ENCODE results near the gene EFCAB7.

Gene EFCAB7

GRCh38 chr1:63601912-63602311 is 78.6 kb downstream of the EFCAB7 start:
- H3K36me3 ChIP-seq (ENCODE audit: insufficient read depth, insufficient read length, low read length), result peaks cover 11% of the 10 kb centered on the region
- no peaks in the 10 kb centered on the region for H3K4me1 ChIP-seq (ENCODE audit: insufficient read depth, insufficient read length)
- no peak overlapping the region for H3K9ac ChIP-seq (ENCODE audit: insufficient read length, low read depth)
- no peak for DNase-seq (ENCODE audit: low read depth, low spot score)
- TF ChIP-seq YY1 (IDR thresholded peaks at IDR 0.05; ENCODE audit: insufficient read depth, insufficient read length), result no peak
- no peak for TF ChIP-seq ZNF274 (IDR thresholded peaks at IDR 0.05; ENCODE audit: low read depth, low read length)
- no peak for TF ChIP-seq SUZ12 (IDR thresholded peaks at IDR 0.05; ENCODE audit: extremely low read depth, insufficient read depth, insufficient read length)
- H3K27me3 ChIP-seq (ENCODE audit: insufficient read depth, insufficient read length), result no peaks in the 10 kb centered on the region
- no peaks in the 10 kb centered on the region for H3K9me3 ChIP-seq (ENCODE audit: insufficient read depth, low read length)
- no peak overlapping the region for H3K4me3 ChIP-seq (ENCODE audit: insufficient read length, low read depth)

- no peak for DNase-seq (ENCODE audit: low read depth, low spot score)
These were observed 79.3 kb downstream of the EFCAB7 start for GRCh38 chr1:63602629-63603028.

GRCh38 chr1:63603810-63604209 is 80.5 kb downstream of the EFCAB7 start:
- Histone ChIP-seq H3K9me3 (ENCODE audit: insufficient read depth, low read length) (no peaks in the 10 kb centered on the region), H3K4me3 (ENCODE audit: insufficient read length, low read depth) (no peak overlapping the region)

More at GRCh38 chr1:63602629-63603028, 79.3 kb downstream of the EFCAB7 start:
- no peak overlapping the region for H3K9ac ChIP-seq (ENCODE audit: insufficient read length, low read depth)
- no peak overlapping the region for H3K4me3 ChIP-seq (ENCODE audit: insufficient read length, low read depth)
- no peaks in the 10 kb centered on the region for H3K9me3 ChIP-seq (ENCODE audit: insufficient read depth, low read length)
- peaks cover 8% of the 10 kb centered on the region for H3K36me3 ChIP-seq (ENCODE audit: insufficient read depth, insufficient read length, low read length)
- TF ChIP-seq YY1 (IDR thresholded peaks at IDR 0.05; ENCODE audit: insufficient read depth, insufficient read length) (no peak), ZNF274 (IDR thresholded peaks at IDR 0.05; ENCODE audit: low read depth, low read length) (no peak), SUZ12 (IDR thresholded peaks at IDR 0.05; ENCODE audit: extremely low read depth, insufficient read depth, insufficient read length) (no peak)
- H3K4me1 ChIP-seq (ENCODE audit: insufficient read depth, insufficient read length), result no peaks in the 10 kb centered on the region
- no peaks in the 10 kb centered on the region for H3K27me3 ChIP-seq (ENCODE audit: insufficient read depth, insufficient read length)

GRCh38 chr1:63607322-63607721 is 84.0 kb downstream of the EFCAB7 start:
- no peak overlapping the region for H3K4me3 ChIP-seq (ENCODE audit: insufficient read length, low read depth)
- DNase-seq (ENCODE audit: low read depth, low spot score), result no peak
- H3K36me3 ChIP-seq (ENCODE audit: insufficient read depth, insufficient read length, low read length), result peaks cover 11% of the 10 kb centered on the region
- H3K27me3 ChIP-seq (ENCODE audit: insufficient read depth, insufficient read length), result no peaks in the 10 kb centered on the region
- no peaks in the 10 kb centered on the region for H3K9me3 ChIP-seq (ENCODE audit: insufficient read depth, low read length)
- H3K4me1 ChIP-seq (ENCODE audit: insufficient read depth, insufficient read length), result no peaks in the 10 kb centered on the region
- TF ChIP-seq ZNF274 (IDR thresholded peaks at IDR 0.05; ENCODE audit: low read depth, low read length), result no peak
- TF ChIP-seq SUZ12 (IDR thresholded peaks at IDR 0.05; ENCODE audit: extremely low read depth, insufficient read depth, insufficient read length), result no peak
- no peak for TF ChIP-seq YY1 (IDR thresholded peaks at IDR 0.05; ENCODE audit: insufficient read depth, insufficient read length)
- H3K9ac ChIP-seq (ENCODE audit: insufficient read length, low read depth), result no peak overlapping the region

More at GRCh38 chr1:63603810-63604209, 80.5 kb downstream of the EFCAB7 start:
- H3K36me3 ChIP-seq (ENCODE audit: insufficient read depth, insufficient read length, low read length), result peaks cover 8% of the 10 kb centered on the region
- DNase-seq (ENCODE audit: low read depth, low spot score), result no peak
- H3K27me3 ChIP-seq (ENCODE audit: insufficient read depth, insufficient read length), result no peaks in the 10 kb centered on the region
- H3K4me1 ChIP-seq (ENCODE audit: insufficient read depth, insufficient read length), result no peaks in the 10 kb centered on the region
- TF ChIP-seq ZNF274 (IDR thresholded peaks at IDR 0.05; ENCODE audit: low read depth, low read length) (no peak), SUZ12 (IDR thresholded peaks at IDR 0.05; ENCODE audit: extremely low read depth, insufficient read depth, insufficient read length) (no peak), YY1 (IDR thresholded peaks at IDR 0.05; ENCODE audit: insufficient read depth, insufficient read length) (no peak)
- H3K9ac ChIP-seq (ENCODE audit: insufficient read length, low read depth), result no peak overlapping the region

GRCh38 chr1:63611231-63611630 is 87.9 kb downstream of the EFCAB7 start:
- TF ChIP-seq ZNF274 (IDR thresholded peaks at IDR 0.05; ENCODE audit: low read depth, low read length) (no peak), YY1 (IDR thresholded peaks at IDR 0.05; ENCODE audit: insufficient read depth, insufficient read length) (no peak), SUZ12 (IDR thresholded peaks at IDR 0.05; ENCODE audit: extremely low read depth, insufficient read depth, insufficient read length) (no peak)
- Histone ChIP-seq H3K9ac (ENCODE audit: insufficient read length, low read depth) (no peak overlapping the region), H3K4me3 (ENCODE audit: insufficient read length, low read depth) (no peak overlapping the region), H3K27me3 (ENCODE audit: insufficient read depth, insufficient read length) (no peaks in the 10 kb centered on the region), H3K9me3 (ENCODE audit: insufficient read depth, low read length) (no peaks in the 10 kb centered on the region), H3K4me1 (ENCODE audit: insufficient read depth, insufficient read length) (peaks cover 4% of the 10 kb centered on the region), H3K36me3 (ENCODE audit: insufficient read depth, insufficient read length, low read length) (peaks cover 3% of the 10 kb centered on the region)
- peak; percentile 28 for DNase-seq (ENCODE audit: low read depth, low spot score)

- Histone ChIP-seq H3K9ac (ENCODE audit: insufficient read length, low read depth) (no peak overlapping the region), H3K4me3 (ENCODE audit: insufficient read length, low read depth) (no peak overlapping the region), H3K4me1 (ENCODE audit: insufficient read depth, insufficient read length) (peaks cover 4% of the 10 kb centered on the region), H3K36me3 (ENCODE audit: insufficient read depth, insufficient read length, low read length) (peaks cover 8% of the 10 kb centered on the region), H3K27me3 (ENCODE audit: insufficient read depth, insufficient read length) (no peaks in the 10 kb centered on the region), H3K9me3 (ENCODE audit: insufficient read depth, low read length) (no peaks in the 10 kb centered on the region)
- DNase-seq (ENCODE audit: low read depth, low spot score), result no peak
- TF ChIP-seq YY1 (IDR thresholded peaks at IDR 0.05; ENCODE audit: insufficient read depth, insufficient read length) (no peak), ZNF274 (IDR thresholded peaks at IDR 0.05; ENCODE audit: low read depth, low read length) (no peak), SUZ12 (IDR thresholded peaks at IDR 0.05; ENCODE audit: extremely low read depth, insufficient read depth, insufficient read length) (no peak)
These were observed 89.2 kb downstream of the EFCAB7 start for GRCh38 chr1:63612564-63612963.

- Histone ChIP-seq H3K4me1 (ENCODE audit: insufficient read depth, insufficient read length) (peaks cover 4% of the 10 kb centered on the region), H3K36me3 (ENCODE audit: insufficient read depth, insufficient read length, low read length) (peaks cover 8% of the 10 kb centered on the region), H3K4me3 (ENCODE audit: insufficient read length, low read depth) (no peak overlapping the region), H3K27me3 (ENCODE audit: insufficient read depth, insufficient read length) (no peaks in the 10 kb centered on the region), H3K9me3 (ENCODE audit: insufficient read depth, low read length) (no peaks in the 10 kb centered on the region), H3K9ac (ENCODE audit: insufficient read length, low read depth) (no peak overlapping the region)
- DNase-seq (ENCODE audit: low read depth, low spot score), result no peak
- TF ChIP-seq YY1 (IDR thresholded peaks at IDR 0.05; ENCODE audit: insufficient read depth, insufficient read length) (no peak), ZNF274 (IDR thresholded peaks at IDR 0.05; ENCODE audit: low read depth, low read length) (no peak), SUZ12 (IDR thresholded peaks at IDR 0.05; ENCODE audit: extremely low read depth, insufficient read depth, insufficient read length) (no peak)
These were observed 89.6 kb downstream of the EFCAB7 start for GRCh38 chr1:63612971-63613370.

All from NT2/D1 (cell line).